ENCODE results near the gene TDRKH. TPM values are rescaled to one million over a fixed set of nuclear protein-coding genes. Genes with fewer than 3 reads are reported as not detected.

TDRKH gene
- total RNA-seq, 1 donor from 2014 or later, result 15.6 TPM

- no peaks in the 10 kb centered on the region for H3K36me3 Mint-ChIP-seq (ENCODE audit: low read depth)
- H3K27me3 Mint-ChIP-seq, result peaks cover 13% of the 10 kb centered on the region
- H3K27ac Mint-ChIP-seq, result no peak overlapping the region
- no peaks in the 10 kb centered on the region for H3K9me3 Mint-ChIP-seq
- peaks cover 2% of the 10 kb centered on the region for H3K4me1 Mint-ChIP-seq
- ATAC-seq (ENCODE audit: low read depth) (no peak), DNase-seq (no peak)
- ChIA-PET POLR2A (interaction anchor here (0.6 kb wide), 1 partner anchor 38 kb away, joined by 4 read pairs; no protein-coding TSS in a partner anchor), CTCF (no interaction called here)
- intact Hi-C loops (cut with micrococcal nuclease), result no loop called here
- TF ChIP-seq, protein P1, sequence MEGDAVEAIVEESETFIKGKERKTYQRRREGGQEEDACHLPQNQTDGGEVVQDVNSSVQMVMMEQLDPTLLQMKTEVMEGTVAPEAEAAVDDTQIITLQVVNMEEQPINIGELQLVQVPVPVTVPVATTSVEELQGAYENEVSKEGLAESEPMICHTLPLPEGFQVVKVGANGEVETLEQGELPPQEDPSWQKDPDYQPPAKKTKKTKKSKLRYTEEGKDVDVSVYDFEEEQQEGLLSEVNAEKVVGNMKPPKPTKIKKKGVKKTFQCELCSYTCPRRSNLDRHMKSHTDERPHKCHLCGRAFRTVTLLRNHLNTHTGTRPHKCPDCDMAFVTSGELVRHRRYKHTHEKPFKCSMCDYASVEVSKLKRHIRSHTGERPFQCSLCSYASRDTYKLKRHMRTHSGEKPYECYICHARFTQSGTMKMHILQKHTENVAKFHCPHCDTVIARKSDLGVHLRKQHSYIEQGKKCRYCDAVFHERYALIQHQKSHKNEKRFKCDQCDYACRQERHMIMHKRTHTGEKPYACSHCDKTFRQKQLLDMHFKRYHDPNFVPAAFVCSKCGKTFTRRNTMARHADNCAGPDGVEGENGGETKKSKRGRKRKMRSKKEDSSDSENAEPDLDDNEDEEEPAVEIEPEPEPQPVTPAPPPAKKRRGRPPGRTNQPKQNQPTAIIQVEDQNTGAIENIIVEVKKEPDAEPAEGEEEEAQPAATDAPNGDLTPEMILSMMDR (IDR thresholded peaks at IDR 0.05), result no peak
- H3K4me3 Mint-ChIP-seq, result no peak overlapping the region
Observed at GRCh38 chr1:151822404-151822803, 32.1 kb upstream of the TDRKH start.

GRCh38 chr1:151820940-151821339 lies 30.6 kb upstream of the TDRKH start:
- H3K4me3 Mint-ChIP-seq, result no peak overlapping the region
- ATAC-seq (ENCODE audit: low read depth) (no peak), DNase-seq (no peak)
- peaks cover 4% of the 10 kb centered on the region for H3K4me1 Mint-ChIP-seq
- no peaks in the 10 kb centered on the region for H3K36me3 Mint-ChIP-seq (ENCODE audit: low read depth)
- TF ChIP-seq, protein P1 (IDR thresholded peaks at IDR 0.05), result no peak
- peaks cover 16% of the 10 kb centered on the region for H3K27me3 Mint-ChIP-seq
- POLR2A ChIA-PET, result no interaction called here
- intact Hi-C loops (cut with micrococcal nuclease), result no loop called here
- H3K27ac Mint-ChIP-seq, result no peak overlapping the region
- no peaks in the 10 kb centered on the region for H3K9me3 Mint-ChIP-seq
- CTCF ChIA-PET, result no interaction called here

DNA sequence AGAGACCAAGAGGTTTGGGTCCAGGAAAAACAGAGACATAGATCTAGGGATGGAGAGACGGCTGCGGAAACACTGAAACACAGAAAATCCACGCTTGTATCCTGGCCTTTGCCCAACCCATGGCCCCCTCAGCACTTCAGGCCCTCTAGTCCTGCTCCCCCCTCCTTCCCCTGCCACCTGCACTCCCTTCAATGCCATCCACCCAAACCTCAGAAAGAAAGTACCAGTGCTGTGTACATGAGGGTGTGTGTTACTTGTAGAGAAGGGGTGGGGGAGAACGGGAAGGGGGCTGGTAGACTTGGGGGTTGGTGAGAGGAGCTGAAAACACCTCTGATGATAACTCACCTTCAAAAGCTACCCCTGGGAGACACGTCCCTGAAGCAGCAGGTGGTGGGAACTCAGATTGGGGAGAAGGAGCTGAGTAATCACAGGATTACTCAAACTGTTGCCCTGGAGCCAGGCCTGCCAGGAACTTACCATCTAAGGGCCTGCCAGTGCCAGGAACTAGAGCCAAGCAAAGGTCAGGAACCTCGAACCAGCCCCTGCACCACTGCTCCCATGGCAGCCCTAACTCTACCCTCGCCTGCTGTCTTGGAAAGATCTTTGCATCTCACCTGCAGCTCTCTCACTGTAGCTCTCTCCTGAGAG lies 29.8 kb upstream of the TDRKH start:
- H3K9me3 Mint-ChIP-seq, result no peaks in the 10 kb centered on the region
- TF ChIP-seq, protein P1 (IDR thresholded peaks at IDR 0.05), result no peak
- DNase-seq (no peak), ATAC-seq (ENCODE audit: low read depth) (no peak)
- intact Hi-C loops (cut with micrococcal nuclease), result no loop called here
- H3K36me3 Mint-ChIP-seq (ENCODE audit: low read depth), result no peaks in the 10 kb centered on the region
- H3K4me3 Mint-ChIP-seq, result no peak overlapping the region
- peaks cover 15% of the 10 kb centered on the region for H3K27me3 Mint-ChIP-seq
- ChIA-PET POLR2A (interaction anchor here (0.5 kb wide), 1 partner anchor 412 kb away, joined by 3 read pairs; no protein-coding TSS in a partner anchor), CTCF (no interaction called here)
- H3K4me1 Mint-ChIP-seq, result peaks cover 4% of the 10 kb centered on the region
- H3K27ac Mint-ChIP-seq, result no peak overlapping the region

- intact Hi-C loops (cut with micrococcal nuclease), result no loop called here
- Mint-ChIP-seq H3K27me3 (peaks cover 15% of the 10 kb centered on the region), H3K4me3 (no peak overlapping the region), H3K36me3 (ENCODE audit: low read depth) (no peaks in the 10 kb centered on the region), H3K4me1 (peaks cover 4% of the 10 kb centered on the region), H3K27ac (no peak overlapping the region), H3K9me3 (no peaks in the 10 kb centered on the region)
- no peak for ATAC-seq (ENCODE audit: low read depth)
- DNase-seq, result no peak
- TF ChIP-seq, protein P1 (IDR thresholded peaks at IDR 0.05), result no peak
- ChIA-PET POLR2A (no interaction called here), CTCF (no interaction called here)
Observed at GRCh38 chr1:151819227-151819835, 29.0 kb upstream of the TDRKH start.

DNA sequence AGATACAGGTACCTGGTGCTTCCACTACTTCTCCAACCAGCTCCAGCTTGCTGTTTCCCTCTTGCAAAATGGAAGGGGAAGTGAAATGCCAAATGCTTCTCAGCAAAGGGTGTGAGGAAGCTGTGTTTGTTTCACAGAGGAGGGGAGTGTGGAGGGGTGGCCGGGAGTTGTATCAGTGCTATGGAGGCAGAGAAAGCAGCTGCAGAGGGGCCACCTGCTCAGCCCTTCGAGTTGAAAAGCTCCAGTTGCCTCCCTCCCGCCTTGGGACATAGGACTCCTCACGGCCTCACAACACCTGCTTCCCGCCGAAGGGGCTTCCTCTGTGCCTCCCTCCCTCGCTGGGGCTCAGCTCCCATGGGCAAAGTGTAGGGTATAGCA lies 27.0 kb upstream of the TDRKH start:
- TF ChIP-seq, protein P1 (IDR thresholded peaks at IDR 0.05), result no peak
- ATAC-seq (ENCODE audit: low read depth) (no peak), DNase-seq (no peak)
- Mint-ChIP-seq H3K9me3 (no peaks in the 10 kb centered on the region), H3K27me3 (peaks cover 15% of the 10 kb centered on the region), H3K4me1 (peaks cover 4% of the 10 kb centered on the region), H3K36me3 (ENCODE audit: low read depth) (no peaks in the 10 kb centered on the region), H3K4me3 (no peak overlapping the region), H3K27ac (no peak overlapping the region)
- POLR2A ChIA-PET, result no interaction called here
- intact Hi-C loops (cut with micrococcal nuclease), result no loop called here
- CTCF ChIA-PET, result interaction anchor here (0.6 kb wide), 1 partner anchor 907 kb away, joined by 5 read pairs; no protein-coding TSS in a partner anchor

Data from activated B cell treated with CpG ODN at 0.5 μM for 24 hours (primary cell).